A673 (cell line): ENCODE data around the gene GGPS1. TPM values are rescaled to one million over a fixed set of nuclear protein-coding genes. Genes with fewer than 3 reads are reported as not detected.
"Not testable (repeated sequence)": the region's sequence is repeated elsewhere in the genome, so short reads cannot be mapped to it uniquely, and the experiment has no call there.

Experiments used
- BruUV-seq: library from RNA; stranded (reverse); fragments of 400-500 nt; replicated peaks from 2 replicates; lab custom pipeline; 2021; lab: Mats Ljungman, UMichigan
- CTCF ChIA-PET: fragments of 300-600 bp; sonication (Branson Sonifier 250); formaldehyde crosslinking; loops from one replicate; lab custom pipeline; 2022; ENCODE audit warnings: antibody characterized with exemption; lab: Charles Lee
- POLR2A ChIA-PET: fragments of 300-600 bp; sonication (Branson Sonifier 250); formaldehyde crosslinking; loops from one replicate; lab custom pipeline; 2022; ENCODE audit warnings: antibody characterized with exemption; ENCODE audit not compliant: low non-redundant PET; lab: Charles Lee
- DNase-seq: peaks from one replicate; pipeline ENCODE4 v3.0.0-alpha.2; 2015; ENCODE audit warnings: low spot score
- H3K27ac ChIP-seq: fragments of 200-600 bp; sonication (generic); 2 replicates; pipeline ENCODE4 v1.5.1; 2016; ENCODE audit warnings: mixed run types, low read depth, mild to moderate bottlenecking, mixed read lengths, antibody characterized with exemption, low read length; ENCODE audit not compliant: poor library complexity, severe bottlenecking
- H3K27me3 ChIP-seq: fragments of 200-600 bp; sonication (generic); replicated peaks from 2 replicates; pipeline ENCODE4 v1.6.1; 2017; ENCODE audit warnings: mixed run types, low read depth, mild to moderate bottlenecking, mixed read lengths, antibody characterized with exemption, low read length; ENCODE audit not compliant: insufficient read depth, poor library complexity
- H3K36me3 ChIP-seq: fragments of 200-600 bp; sonication (generic); 2 replicates; pipeline ENCODE4 v1.6.1; 2016; ENCODE audit warnings: mixed run types, mild to moderate bottlenecking, mixed read lengths, antibody characterized with exemption, low read length; ENCODE audit not compliant: insufficient read depth, poor library complexity, severe bottlenecking
- H3K4me1 ChIP-seq: fragments of 200-600 bp; sonication (generic); 2 replicates; pipeline ENCODE4 v1.6.1; 2017; ENCODE audit warnings: mixed run types, mild to moderate bottlenecking, mixed read lengths, antibody characterized with exemption, low read length; ENCODE audit not compliant: insufficient read depth, poor library complexity, severe bottlenecking
- H3K4me3 ChIP-seq: fragments of 200-600 bp; sonication (generic); 2 replicates; pipeline ENCODE4 v1.5.1; 2016; ENCODE audit warnings: low read depth, mixed run types, mild to moderate bottlenecking, mixed read lengths, low read length; ENCODE audit not compliant: poor library complexity, severe bottlenecking
- H3K9me3 ChIP-seq: fragments of 200-600 bp; sonication (generic); 2 replicates; pipeline ENCODE4 v1.6.1; 2016; ENCODE audit warnings: mixed run types, low read depth, mild to moderate bottlenecking, mixed read lengths, antibody characterized with exemption, low read length; ENCODE audit not compliant: poor library complexity, severe bottlenecking
- EZH2 ChIP-seq: fragments of 200-600 bp; sonication (generic); IDR thresholded peaks from 2 replicates; pipeline ENCODE4 v1.6.1; 2017; ENCODE audit warnings: borderline replicate concordance, low read depth, mild to moderate bottlenecking, mixed read lengths, antibody characterized with exemption, low read length; ENCODE audit not compliant: poor library complexity, severe bottlenecking
- intact Hi-C: fragments of 100-400 bp; cut with micrococcal nuclease; formaldehyde crosslinking; loops from one replicate; pipeline ENCODE4 v1.10.0; 2022; ENCODE audit not compliant: unreplicated experiment
- total RNA-seq: library from RNA; stranded (reverse); gene quantifications from 2 replicates; pipeline ENCODE4 v1.2.3, GENCODE V29; 2021
- TF ChIP-seq, protein P1 (sequence below): fragments of 300-800, 200-600 bp; sonication (generic); conservative IDR thresholded peaks from 2 replicates; pipeline ENCODE4 v1.5.1; 2017; ENCODE audit warnings: low read depth, mild to moderate bottlenecking, antibody characterized with exemption, low read length, moderate library complexity, mixed read lengths

Gene GGPS1
- total RNA-seq, 1 experiment from 2014 or later: 26.8 TPM

GRCh38 chr1:235280467-235280866 lies 47.9 kb upstream of the GGPS1 start:
- no peaks in the 10 kb centered on the region for H3K9me3 ChIP-seq
- H3K27me3 ChIP-seq: no peaks in the 10 kb centered on the region
- no peak for DNase-seq
- TF ChIP-seq, protein P1, sequence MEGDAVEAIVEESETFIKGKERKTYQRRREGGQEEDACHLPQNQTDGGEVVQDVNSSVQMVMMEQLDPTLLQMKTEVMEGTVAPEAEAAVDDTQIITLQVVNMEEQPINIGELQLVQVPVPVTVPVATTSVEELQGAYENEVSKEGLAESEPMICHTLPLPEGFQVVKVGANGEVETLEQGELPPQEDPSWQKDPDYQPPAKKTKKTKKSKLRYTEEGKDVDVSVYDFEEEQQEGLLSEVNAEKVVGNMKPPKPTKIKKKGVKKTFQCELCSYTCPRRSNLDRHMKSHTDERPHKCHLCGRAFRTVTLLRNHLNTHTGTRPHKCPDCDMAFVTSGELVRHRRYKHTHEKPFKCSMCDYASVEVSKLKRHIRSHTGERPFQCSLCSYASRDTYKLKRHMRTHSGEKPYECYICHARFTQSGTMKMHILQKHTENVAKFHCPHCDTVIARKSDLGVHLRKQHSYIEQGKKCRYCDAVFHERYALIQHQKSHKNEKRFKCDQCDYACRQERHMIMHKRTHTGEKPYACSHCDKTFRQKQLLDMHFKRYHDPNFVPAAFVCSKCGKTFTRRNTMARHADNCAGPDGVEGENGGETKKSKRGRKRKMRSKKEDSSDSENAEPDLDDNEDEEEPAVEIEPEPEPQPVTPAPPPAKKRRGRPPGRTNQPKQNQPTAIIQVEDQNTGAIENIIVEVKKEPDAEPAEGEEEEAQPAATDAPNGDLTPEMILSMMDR: no peak
- TF ChIP-seq EZH2: no peak
- H3K4me1 ChIP-seq: no peaks in the 10 kb centered on the region
- ChIA-PET CTCF (no interaction called here), POLR2A (no interaction called here)
- intact Hi-C loops: no loop called here
- no peak overlapping the region for H3K27ac ChIP-seq
- H3K36me3 ChIP-seq: no peaks in the 10 kb centered on the region
- no peak overlapping the region for H3K4me3 ChIP-seq
- BruUV-seq: no TSS peak

DNA sequence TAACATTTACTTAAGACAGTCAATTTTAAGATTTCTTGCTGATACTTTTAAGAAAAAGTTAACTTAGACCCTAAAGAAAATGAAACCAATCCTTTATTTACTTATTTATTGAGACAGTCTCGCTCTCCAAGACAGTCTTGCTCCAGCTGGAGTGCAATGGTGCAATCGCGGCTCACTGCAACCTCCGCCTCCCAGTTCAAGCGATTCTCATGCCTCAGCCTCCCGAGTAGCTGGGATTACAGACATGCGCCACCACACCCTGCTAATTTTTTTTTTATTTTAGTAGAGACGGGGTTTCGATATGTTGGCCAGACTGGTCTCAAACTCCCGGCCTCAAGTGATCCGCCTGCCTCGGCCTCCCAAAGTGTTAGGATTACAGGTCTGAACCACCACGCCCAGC lies 44.7 kb upstream of the GGPS1 start:
- H3K4me3 ChIP-seq, H3K36me3 ChIP-seq, BruUV-seq, CTCF ChIA-PET, DNase-seq, H3K27me3 ChIP-seq, POLR2A ChIA-PET, intact Hi-C loops, H3K27ac ChIP-seq, H3K4me1 ChIP-seq, H3K9me3 ChIP-seq: not testable (repeated sequence)

- ChIA-PET POLR2A (no interaction called here), CTCF (no interaction called here)
- H3K27me3 ChIP-seq: no peaks in the 10 kb centered on the region
- no peaks in the 10 kb centered on the region for H3K4me1 ChIP-seq
- no peak overlapping the region for H3K27ac ChIP-seq
- H3K4me3 ChIP-seq: no peak overlapping the region
- intact Hi-C loops: no loop called here
- H3K36me3 ChIP-seq: no peaks in the 10 kb centered on the region
- no peaks in the 10 kb centered on the region for H3K9me3 ChIP-seq
- no peak for DNase-seq
- no peak for TF ChIP-seq EZH2
- TF ChIP-seq, protein P1: no peak
- BruUV-seq: no TSS peak
Observed at GRCh38 chr1:235284231-235284769, 44.1 kb upstream of the GGPS1 start.

- no peaks in the 10 kb centered on the region for H3K9me3 ChIP-seq
- intact Hi-C loops: no loop called here
- no TSS peak for BruUV-seq
- ChIA-PET CTCF (no interaction called here), POLR2A (no interaction called here)
- H3K36me3 ChIP-seq: no peaks in the 10 kb centered on the region
- H3K27me3 ChIP-seq: no peaks in the 10 kb centered on the region
- no peak overlapping the region for H3K27ac ChIP-seq
- no peaks in the 10 kb centered on the region for H3K4me1 ChIP-seq
- TF ChIP-seq EZH2: no peak
- TF ChIP-seq, protein P1: no peak
- H3K4me3 ChIP-seq: no peak overlapping the region
- no peak for DNase-seq
Observed at GRCh38 chr1:235286667-235287066, 41.7 kb upstream of the GGPS1 start.
